GM21528 (cell line): Measurements from ENCODE around the gene PRADC1.

Experiments
- ATAC-seq: cut with Tn5 transposase; IDR thresholded peaks from one replicate; pipeline ENCODE4 v1.9.1; 2021; ENCODE audit warnings: mild to moderate bottlenecking, moderate library complexity; ENCODE audit not compliant: unreplicated experiment, low FRiP score

PRADC1 gene

GRCh38 chr2:73259276-73259675 lies 26.2 kb upstream of the PRADC1 start:
- ATAC-seq, result no peak

DNA sequence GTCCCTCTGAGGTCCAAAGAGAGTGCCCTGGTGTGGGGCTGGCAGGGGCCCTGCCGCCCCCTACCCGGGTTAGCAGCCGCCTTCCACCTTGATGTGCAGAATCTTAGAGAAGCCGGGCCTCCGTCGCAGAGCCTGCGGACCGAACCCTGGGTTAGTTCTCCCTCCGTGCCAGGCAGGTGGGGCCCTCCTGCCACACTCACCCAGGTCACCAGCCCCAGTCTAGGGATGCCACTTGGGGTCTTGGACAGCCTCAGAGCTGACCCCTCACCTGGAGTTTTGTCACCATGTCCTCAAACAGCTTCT lies 25.8 kb upstream of the PRADC1 start:
- no peak for ATAC-seq

GRCh38 chr2:73258186-73258912 lies 25.3 kb upstream of the PRADC1 start:
- ATAC-seq, result no peak

DNA sequence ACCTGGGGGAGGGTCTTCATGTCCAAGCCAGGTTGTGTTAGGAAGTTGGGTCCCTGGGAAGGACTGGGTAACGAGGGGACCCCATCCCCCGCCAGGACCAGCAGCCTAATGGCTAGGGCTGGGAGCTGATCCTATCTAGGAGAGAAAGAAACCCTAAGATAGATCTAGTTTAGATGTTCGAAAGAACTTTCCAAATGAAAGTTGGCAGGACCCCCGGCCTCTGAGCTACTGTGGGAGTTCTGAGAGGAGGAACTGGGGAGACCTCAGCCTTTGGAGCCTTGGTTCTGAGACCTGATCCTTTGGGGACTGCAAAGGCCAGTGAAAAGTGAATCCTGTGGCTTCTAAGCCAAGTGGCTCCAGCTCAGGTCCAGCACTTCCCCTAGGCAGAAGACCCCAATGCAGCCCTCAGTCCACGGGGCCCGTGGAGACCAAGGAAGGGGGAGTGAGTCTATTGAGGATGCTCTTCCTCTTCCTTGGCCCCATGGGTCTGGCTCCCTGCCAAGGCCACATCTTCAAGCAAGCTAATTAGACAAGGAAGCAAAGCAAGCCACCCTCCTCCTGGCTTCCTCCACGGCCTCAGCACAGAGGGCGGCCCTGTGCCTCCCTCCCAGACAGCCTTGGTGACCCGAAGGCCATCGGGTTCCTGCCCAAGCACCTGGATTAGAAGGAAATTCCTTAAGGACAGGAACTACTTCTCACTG lies 24.5 kb upstream of the PRADC1 start:
- no peak for ATAC-seq

GRCh38 chr2:73257021-73257420 lies 24.0 kb upstream of the PRADC1 start:
- no peak for ATAC-seq

- no peak for ATAC-seq
These were observed 23.5 kb upstream of the PRADC1 start for GRCh38 chr2:73256618-73256922.

DNA sequence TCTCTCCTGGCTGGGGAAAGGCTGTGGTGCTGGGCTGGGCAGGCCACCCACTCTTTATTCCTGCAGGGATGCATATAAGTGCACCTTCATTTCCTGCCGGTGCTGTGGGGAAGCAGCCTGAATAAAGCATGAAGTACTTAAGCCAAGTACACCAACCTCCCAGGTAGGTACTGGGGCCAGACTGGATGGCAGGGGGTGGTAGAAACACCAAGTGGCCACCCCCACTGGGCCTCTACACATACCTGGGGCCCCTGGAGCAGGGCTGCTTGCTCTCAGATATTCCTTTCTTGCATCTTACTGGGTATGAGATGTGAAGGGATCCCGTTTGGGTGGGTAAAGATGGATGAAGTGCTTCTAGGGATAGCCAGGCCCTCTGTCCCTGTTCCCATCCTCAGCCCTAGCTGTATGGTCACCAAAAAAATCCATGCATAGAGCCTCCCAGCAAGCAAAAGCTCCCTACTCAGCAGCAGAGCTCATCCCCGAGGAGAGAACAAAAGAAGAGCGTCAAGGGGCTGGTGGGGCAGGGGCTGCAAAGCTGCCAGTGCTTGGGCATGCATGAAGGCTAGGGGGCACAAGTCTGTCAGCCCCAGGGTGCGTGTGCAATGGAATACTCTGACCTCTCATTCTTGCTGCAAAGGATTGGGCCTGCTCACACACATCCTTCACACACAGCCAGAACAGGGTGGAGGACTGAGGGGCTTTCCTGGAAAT lies 23.0 kb upstream of the PRADC1 start:
- no peak for ATAC-seq

DNA sequence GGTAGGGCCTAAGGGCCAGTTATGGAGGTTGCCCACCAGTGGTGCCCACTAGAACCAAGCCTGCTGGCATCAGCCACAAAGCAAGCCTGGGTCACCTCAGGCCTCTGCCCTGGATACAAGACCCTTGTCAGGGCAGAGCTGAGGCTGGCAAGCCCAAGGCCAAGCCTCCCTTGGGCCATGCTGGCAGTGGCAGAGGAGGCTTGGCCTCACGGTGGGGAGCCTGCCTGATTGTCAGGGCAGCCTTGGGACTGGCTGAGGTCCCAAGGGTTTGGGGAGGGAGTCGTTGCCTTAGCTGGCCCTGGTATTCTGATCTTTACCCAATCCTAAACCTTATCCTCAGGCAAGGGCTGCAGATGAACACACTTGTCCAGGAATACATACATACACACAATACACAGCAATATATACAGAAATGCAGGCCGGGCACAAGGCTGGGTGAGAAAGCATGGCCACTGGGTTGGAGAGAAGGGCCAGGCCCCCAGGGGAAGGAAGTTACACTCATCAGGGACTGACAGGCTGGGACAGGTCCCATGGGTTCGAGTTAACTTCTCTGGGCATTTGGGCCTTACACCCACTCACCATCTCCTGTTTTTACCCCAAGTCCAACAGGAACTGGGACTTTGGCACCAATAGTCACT lies 22.1 kb upstream of the PRADC1 start:
- ATAC-seq, result no peak

- no peak for ATAC-seq
These were observed 21.4 kb upstream of the PRADC1 start for GRCh38 chr2:73254343-73255006.

DNA sequence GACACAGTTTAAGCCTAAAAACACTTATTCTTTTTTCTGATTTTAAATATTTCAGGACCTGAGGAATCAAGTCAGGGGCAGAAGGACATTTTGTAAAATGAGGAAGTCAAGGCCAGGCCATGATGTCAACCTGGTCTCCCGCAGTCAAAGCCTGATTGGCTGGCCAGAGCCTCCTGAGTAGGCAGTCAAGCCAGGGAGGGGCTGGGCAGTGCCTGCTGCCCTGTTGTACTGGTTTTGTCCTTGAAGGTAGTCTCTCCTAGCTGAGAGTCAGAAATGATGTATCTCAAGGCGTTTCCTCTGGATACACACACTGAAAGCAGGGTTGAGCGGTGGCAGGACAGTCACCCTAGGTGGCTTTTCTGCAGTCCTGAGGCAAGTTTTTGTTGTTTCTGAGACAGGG lies 20.9 kb upstream of the PRADC1 start:
- ATAC-seq, result no peak

DNA sequence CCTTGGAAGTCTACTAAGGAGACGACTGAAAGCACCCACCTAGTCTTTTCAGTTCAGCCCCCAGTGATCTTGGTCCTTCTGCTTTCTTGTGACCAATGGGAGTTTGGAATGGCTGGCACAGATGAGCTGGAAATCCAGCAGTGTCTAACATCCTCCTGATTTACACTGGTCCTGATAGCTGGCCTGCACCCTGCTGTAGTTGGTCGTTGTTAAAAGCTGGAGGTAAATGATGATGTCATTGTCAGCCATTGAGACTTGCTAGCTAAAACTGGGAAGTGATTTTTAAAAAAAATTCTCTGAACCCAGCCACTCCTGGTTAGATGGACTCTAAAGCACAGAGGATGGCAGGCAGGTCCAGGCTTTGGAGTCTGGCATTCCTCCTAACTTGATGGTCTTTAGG lies 20.4 kb upstream of the PRADC1 start:
- no peak for ATAC-seq

- no peak for ATAC-seq
These were observed 19.4 kb upstream of the PRADC1 start for GRCh38 chr2:73252238-73253027.

DNA sequence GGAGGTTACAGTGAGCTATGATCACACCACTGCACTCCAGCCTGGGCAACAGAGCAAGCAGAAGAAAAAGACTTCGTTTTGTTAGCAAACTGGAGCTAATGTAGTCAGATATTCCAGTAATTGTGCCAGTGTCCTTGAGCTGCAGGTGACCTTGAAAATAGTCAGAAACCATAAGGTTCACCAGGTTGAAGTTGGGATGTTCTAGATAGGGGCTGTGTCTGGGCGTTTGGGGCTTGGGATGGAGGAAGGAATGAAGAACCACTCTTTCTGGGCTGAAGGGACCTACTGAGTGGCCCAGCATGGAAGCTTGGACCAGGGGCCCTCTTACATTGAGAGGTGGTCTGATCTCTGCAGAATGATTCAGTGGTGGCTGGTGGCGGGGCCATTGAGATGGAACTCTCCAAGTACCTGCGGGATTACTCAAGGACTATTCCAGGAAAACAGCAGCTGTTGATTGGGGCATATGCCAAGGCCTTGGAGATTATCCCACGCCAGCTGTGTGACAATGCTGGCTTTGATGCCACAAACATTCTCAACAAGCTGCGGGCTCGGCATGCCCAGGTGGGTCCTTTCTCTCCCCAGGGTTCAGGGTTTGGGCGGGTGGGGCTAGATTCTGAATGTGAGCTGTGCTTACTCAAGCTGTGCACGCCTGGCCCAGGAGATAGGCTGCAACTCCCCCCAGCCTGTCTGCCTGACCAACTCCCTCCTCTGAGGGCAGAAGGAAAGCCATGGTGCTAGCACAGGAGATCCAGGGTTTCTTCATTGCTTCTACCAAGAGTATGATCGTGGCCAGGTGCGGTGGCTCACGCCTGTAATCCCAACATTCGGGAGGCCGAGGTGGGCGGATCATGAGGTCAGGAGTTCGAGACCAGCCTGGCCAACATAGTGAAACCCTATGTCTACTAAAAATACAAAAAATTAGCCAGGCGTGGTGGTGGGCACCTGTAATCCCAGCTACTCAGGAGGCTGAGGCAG lies 18.1 kb upstream of the PRADC1 start:
- no peak for ATAC-seq

DNA sequence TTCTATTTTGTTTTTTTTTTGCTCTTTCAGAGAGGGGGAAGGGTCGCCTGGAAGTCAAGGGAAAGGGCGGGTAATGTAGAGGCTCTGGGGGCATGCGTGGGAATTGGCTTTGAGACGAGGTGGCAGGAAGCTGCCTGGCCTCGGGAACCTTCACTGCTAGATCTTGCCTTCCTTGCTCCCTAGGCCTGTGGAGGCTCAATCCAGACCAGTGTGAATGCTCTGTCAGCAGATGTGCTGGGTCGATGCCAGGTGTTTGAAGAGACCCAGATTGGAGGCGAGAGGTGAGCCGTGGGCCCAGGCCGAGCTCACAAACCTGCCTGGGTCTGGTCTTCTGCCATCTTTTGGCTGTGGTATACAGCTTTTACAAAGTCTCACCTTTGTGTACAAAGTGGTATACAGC lies 16.6 kb upstream of the PRADC1 start:
- ATAC-seq, result no peak

DNA sequence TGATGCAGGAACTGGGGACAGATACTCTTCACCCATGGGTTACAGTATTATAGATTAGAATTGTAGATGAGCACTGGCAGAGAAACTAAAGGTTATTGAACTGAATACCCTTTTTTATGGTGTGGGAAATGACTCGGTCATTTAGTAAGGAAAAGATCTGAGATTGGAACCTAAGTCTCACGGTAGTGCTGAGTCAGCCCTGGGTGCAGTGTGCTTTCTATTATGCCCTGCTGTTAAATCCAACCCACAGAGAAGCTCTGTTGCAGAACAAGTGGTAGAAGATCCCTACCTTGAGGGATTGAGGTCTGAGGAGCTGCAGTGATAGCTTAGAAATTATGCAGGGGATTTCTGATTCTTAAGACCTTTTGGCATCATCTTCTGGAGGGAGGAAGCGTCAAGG lies 13.8 kb upstream of the PRADC1 start:
- no peak for ATAC-seq

GRCh38 chr2:73244580-73244979 lies 11.5 kb upstream of the PRADC1 start:
- no peak for ATAC-seq

DNA sequence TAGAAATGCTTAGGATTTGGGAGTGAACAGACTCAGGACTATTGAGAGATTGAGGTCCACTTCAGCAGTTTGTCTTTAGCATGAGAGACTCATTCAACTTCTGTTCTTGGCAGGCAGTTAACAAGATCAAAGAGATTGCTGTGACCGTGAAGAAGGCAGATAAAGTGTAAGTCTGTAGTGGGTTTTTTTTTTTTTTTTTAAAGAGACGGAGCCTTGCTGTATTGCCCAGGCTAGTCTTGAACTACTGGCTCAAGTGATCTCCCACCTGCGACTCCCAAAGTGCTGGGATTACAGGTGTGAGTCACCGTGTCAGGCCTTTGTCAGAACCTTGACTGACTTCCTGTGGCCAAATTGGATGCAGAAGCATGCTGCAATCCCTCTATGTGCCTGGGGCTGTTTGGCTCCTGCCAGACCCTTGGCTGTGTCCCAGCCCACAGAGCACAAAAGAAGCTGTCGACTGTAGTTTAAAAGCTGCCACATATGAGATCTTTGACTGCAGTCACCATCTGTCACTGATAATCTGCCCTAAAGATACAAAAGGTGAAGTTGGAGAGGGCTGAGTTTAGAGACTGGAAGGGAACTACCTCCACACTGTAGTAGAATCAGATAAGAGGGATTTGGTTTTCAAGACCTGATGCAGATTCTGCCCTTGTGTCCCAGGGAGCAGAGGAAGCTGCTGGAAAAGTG lies 11.0 kb upstream of the PRADC1 start:
- no peak for ATAC-seq

GRCh38 chr2:73239776-73240175 lies 6.7 kb upstream of the PRADC1 start:
- ATAC-seq, result no peak

- ATAC-seq, result no peak
These were observed 5.9 kb upstream of the PRADC1 start for GRCh38 chr2:73238976-73239375.
